ENCODE measurements around the gene ADAD1. TPM values are rescaled to one million over a fixed set of nuclear protein-coding genes. Genes with fewer than 3 reads are reported as not detected.

Gene ADAD1
- total RNA-seq, result not detected in 2 replicates
- long read RNA-seq, result 0 reads

DNA sequence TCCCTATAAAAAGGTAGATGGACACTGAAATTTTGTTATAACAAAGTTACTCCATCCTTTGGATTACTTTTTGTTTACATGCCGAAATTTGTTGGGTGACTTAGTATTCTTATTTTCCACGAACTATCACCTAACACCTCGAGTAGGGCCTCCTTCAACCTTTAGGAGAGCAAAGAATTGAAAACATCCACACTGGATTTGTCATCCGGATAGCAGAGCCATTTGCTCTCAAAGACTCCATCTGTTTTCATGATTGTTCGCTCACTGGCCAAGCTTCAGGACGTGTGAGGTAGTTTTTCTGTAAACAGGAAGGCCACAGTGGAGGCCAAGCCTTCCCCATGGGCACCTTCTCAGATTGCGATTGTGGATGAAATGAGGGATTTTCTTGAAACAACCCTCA is at the start of gene ADAD1:
Gene ADAD1, plus strand, starts transcription at position 301 of the 400 bp plus-strand sequence. CDS start 1,059 bp downstream, outside the sequence.
- H3K4me1 Mint-ChIP-seq (ENCODE audit: low read depth), result peaks cover 18% of the 10 kb centered on the region
- H3K9me3 Mint-ChIP-seq (ENCODE audit: low read depth), result peaks cover 5% of the 10 kb centered on the region
- no peak within 1 kb of the TSS for H3K27ac Mint-ChIP-seq
- no peaks in the 10 kb centered on the region for H3K36me3 Mint-ChIP-seq (ENCODE audit: insufficient read depth)
- TF ChIP-seq, protein P1, sequence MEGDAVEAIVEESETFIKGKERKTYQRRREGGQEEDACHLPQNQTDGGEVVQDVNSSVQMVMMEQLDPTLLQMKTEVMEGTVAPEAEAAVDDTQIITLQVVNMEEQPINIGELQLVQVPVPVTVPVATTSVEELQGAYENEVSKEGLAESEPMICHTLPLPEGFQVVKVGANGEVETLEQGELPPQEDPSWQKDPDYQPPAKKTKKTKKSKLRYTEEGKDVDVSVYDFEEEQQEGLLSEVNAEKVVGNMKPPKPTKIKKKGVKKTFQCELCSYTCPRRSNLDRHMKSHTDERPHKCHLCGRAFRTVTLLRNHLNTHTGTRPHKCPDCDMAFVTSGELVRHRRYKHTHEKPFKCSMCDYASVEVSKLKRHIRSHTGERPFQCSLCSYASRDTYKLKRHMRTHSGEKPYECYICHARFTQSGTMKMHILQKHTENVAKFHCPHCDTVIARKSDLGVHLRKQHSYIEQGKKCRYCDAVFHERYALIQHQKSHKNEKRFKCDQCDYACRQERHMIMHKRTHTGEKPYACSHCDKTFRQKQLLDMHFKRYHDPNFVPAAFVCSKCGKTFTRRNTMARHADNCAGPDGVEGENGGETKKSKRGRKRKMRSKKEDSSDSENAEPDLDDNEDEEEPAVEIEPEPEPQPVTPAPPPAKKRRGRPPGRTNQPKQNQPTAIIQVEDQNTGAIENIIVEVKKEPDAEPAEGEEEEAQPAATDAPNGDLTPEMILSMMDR (IDR thresholded peaks at IDR 0.05; ENCODE audit: unreplicated experiment), result no peak
- H3K27me3 Mint-ChIP-seq, result peaks cover 9% of the 10 kb centered on the region
- no peak for DNase-seq (ENCODE audit: low spot score, unreplicated experiment)
- H3K4me3 Mint-ChIP-seq (ENCODE audit: low read depth), result no peak within 1 kb of the TSS

DNA sequence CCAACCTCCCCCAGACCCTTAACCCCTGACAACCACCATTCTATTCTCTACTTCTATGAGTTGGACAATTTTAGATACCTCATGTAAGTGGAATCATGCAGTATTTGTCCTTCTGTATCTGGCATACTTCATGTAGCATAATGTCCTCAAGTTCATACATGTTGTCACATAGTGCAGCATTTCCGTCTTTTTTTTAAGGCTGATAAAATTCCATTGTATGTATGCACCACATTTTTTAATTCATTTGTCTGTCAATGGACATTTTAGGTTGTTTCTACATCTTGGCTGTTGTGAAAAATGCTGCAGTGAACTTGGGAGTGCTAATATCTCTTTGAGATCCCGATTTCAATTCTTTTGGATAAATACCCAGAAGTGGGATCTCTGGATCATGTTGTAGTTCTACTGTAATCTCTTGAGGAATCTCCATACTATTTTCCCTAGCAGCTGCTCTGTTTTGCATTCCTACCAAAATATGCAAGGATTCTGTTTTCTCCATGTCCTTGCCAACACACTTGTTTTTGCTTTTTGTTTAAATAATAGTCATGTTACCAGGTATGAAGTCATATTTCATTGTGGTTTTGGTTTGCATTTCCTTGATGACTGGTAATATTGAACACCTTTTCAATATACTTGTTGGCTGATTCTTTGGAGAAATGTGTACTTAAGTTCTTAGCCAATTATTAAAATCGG is 48.8 kb upstream of the ADAD1 start:
- peak overlapping the region; percentile 45 for H3K27ac Mint-ChIP-seq
- TF ChIP-seq, protein P1 (IDR thresholded peaks at IDR 0.05; ENCODE audit: unreplicated experiment), result no peak
- H3K27me3 Mint-ChIP-seq, result no peaks in the 10 kb centered on the region

DNA sequence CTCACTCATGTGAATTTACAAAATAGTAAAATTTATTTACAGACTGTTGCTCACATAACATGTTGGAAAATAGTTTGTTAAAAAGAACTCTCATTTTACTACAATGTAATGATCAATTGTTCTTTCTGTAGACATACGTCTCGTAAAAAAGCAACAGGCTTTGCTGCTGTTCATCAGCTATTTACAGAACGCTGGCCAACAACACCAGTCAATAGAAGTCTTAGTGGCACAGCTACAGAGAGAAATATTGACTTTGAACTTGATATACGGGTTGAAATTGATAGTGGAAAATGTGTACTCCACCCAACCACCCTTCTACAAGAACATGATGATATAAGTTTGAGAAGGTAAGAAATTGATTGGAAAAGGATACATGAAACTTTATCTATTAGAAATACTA is 47.6 kb upstream of the ADAD1 start:
- Mint-ChIP-seq H3K27me3 (no peaks in the 10 kb centered on the region), H3K27ac (no peak overlapping the region), H3K4me1 (ENCODE audit: low read depth) (peaks cover 2% of the 10 kb centered on the region), H3K9me3 (ENCODE audit: low read depth) (no peaks in the 10 kb centered on the region), H3K4me3 (ENCODE audit: low read depth) (no peak overlapping the region), H3K36me3 (ENCODE audit: insufficient read depth) (peaks cover 15% of the 10 kb centered on the region)
- TF ChIP-seq, protein P1 (IDR thresholded peaks at IDR 0.05; ENCODE audit: unreplicated experiment), result no peak
- no peak for DNase-seq (ENCODE audit: low spot score, unreplicated experiment)

More for the DNA sequence above, 48.8 kb upstream of the ADAD1 start:
- Mint-ChIP-seq H3K36me3 (ENCODE audit: insufficient read depth) (peaks cover 12% of the 10 kb centered on the region), H3K9me3 (ENCODE audit: low read depth) (no peaks in the 10 kb centered on the region), H3K4me3 (ENCODE audit: low read depth) (no peak overlapping the region), H3K4me1 (ENCODE audit: low read depth) (peaks cover 2% of the 10 kb centered on the region)
- DNase-seq (ENCODE audit: low spot score, unreplicated experiment), result no peak

DNA sequence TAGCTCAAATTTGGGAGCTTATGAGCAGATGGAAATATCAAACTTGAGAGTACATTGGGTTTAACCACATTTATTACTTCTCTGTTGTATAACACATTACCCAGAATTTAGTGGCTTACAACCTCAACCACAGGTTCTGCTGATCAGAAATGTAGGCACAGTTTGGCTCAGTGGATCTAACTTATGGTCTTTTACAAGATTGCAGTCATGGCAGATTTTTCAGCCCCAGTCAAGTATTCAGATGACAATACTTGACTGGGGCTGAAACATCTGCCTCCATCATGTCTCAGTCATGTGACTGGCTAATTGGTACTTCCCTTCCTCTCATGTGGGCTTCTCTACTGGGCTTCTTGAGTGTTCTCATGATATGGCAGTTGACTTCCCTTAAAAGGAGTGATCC is 44.0 kb upstream of the ADAD1 start:
- Mint-ChIP-seq H3K4me1 (ENCODE audit: low read depth) (no peaks in the 10 kb centered on the region), H3K27me3 (no peaks in the 10 kb centered on the region), H3K36me3 (ENCODE audit: insufficient read depth) (peaks cover 15% of the 10 kb centered on the region), H3K9me3 (ENCODE audit: low read depth) (no peaks in the 10 kb centered on the region), H3K27ac (no peak overlapping the region), H3K4me3 (ENCODE audit: low read depth) (no peak overlapping the region)
- TF ChIP-seq, protein P1 (IDR thresholded peaks at IDR 0.05; ENCODE audit: unreplicated experiment), result no peak
- no peak for DNase-seq (ENCODE audit: low spot score, unreplicated experiment)

DNA sequence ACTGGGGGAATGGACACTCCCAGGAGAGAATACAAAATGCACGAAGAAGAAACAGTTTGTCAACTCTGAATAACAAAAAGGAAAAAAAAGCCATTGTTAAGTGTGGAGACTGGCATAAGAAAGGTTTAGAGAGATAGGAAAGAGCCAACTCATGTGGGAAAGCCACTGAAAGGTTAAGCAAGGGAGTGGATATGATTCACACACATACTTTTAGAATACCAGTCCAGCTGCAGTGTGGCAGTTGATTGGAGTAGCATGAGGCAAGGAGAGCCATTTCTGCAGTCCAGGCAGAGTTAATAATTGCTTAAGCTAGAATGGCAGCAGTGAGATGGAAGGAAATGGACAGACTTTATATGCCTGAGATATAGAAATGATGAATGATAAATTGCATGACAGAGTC is 36.9 kb upstream of the ADAD1 start:
- Mint-ChIP-seq H3K27ac (no peak overlapping the region), H3K4me3 (ENCODE audit: low read depth) (no peak overlapping the region), H3K9me3 (ENCODE audit: low read depth) (no peaks in the 10 kb centered on the region), H3K27me3 (no peaks in the 10 kb centered on the region), H3K36me3 (ENCODE audit: insufficient read depth) (peaks cover 11% of the 10 kb centered on the region), H3K4me1 (ENCODE audit: low read depth) (no peaks in the 10 kb centered on the region)
- no peak for DNase-seq (ENCODE audit: low spot score, unreplicated experiment)
- TF ChIP-seq, protein P1 (IDR thresholded peaks at IDR 0.05; ENCODE audit: unreplicated experiment), result no peak
